ENCODE data around the gene KRT34.

GRCh38 chr17:41419716-41420115 is 37.6 kb upstream of the KRT34 start:
- no peak for TF ChIP-seq CTCF (IDR thresholded peaks at IDR 0.05; ENCODE audit: poor library complexity)
- no peak for TF ChIP-seq EZH2 (IDR thresholded peaks at IDR 0.05; ENCODE audit: borderline replicate concordance)
- no peak for TF ChIP-seq EZH2phosphoT487 (IDR thresholded peaks at IDR 0.05; ENCODE audit: low read depth, severe bottlenecking, unreplicated experiment)

Data from hepatocyte (in vitro differentiated cells).